AML-193 (cell line): Measurements from ENCODE around the gene HTR4.
"Not testable (repeated sequence)": the region's sequence is repeated elsewhere in the genome, so short reads cannot be mapped to it uniquely, and the experiment has no call there.

Experiments used
- DNase-seq, 2 experiments: peaks; one replicate each; lab custom pipeline; 2025; lab: John Stamatoyannopoulos, UW

HTR4 gene

GRCh38 chr5:148532969-148533670 is 121.2 kb downstream of the HTR4 start:
- no peak for DNase-seq

GRCh38 chr5:148529450-148529849 is 124.9 kb downstream of the HTR4 start:
- not testable (repeated sequence) for DNase-seq

GRCh38 chr5:148524721-148525120 is 129.6 kb downstream of the HTR4 start:
- no peak for DNase-seq

GRCh38 chr5:148523139-148523538 is 131.2 kb downstream of the HTR4 start:
- no peak for DNase-seq

GRCh38 chr5:148515460-148515859 is 138.9 kb downstream of the HTR4 start:
- no peak for DNase-seq

- no peak for DNase-seq
These were observed 140.0 kb downstream of the HTR4 start for GRCh38 chr5:148514344-148514743.

- no peak for DNase-seq
These were observed 141.8 kb downstream of the HTR4 start for GRCh38 chr5:148512498-148512897.

GRCh38 chr5:148511810-148512347 is 142.4 kb downstream of the HTR4 start:
- DNase-seq = no peak

- DNase-seq = no peak
These were observed 144.4 kb downstream of the HTR4 start for GRCh38 chr5:148509893-148510292.

GRCh38 chr5:148507648-148508047 is 146.7 kb downstream of the HTR4 start:
- no peak for DNase-seq

- DNase-seq = no peak
These were observed 154.9 kb downstream of the HTR4 start for GRCh38 chr5:148499452-148499851.

GRCh38 chr5:148497757-148498156 is 156.6 kb downstream of the HTR4 start:
- no peak for DNase-seq

GRCh38 chr5:148492351-148492750 is 162.0 kb downstream of the HTR4 start:
- no peak for DNase-seq

GRCh38 chr5:148491793-148492184 is 162.5 kb downstream of the HTR4 start:
- DNase-seq = no peak

GRCh38 chr5:148491015-148491792 is 163.1 kb downstream of the HTR4 start:
- DNase-seq = peak; percentile 1 to 6

- no peak for DNase-seq
These were observed 165.6 kb downstream of the HTR4 start for GRCh38 chr5:148488757-148489156.

GRCh38 chr5:148486456-148486855 is 167.9 kb downstream of the HTR4 start:
- no peak for DNase-seq

GRCh38 chr5:148484651-148485050 is 169.7 kb downstream of the HTR4 start:
- DNase-seq = no peak

- no peak for DNase-seq
These were observed 170.6 kb downstream of the HTR4 start for GRCh38 chr5:148483750-148484149.

- DNase-seq = peak; percentile 13 to 38
These were observed 171.4 kb downstream of the HTR4 start for GRCh38 chr5:148482697-148483462.

- no peak for DNase-seq
These were observed 172.1 kb downstream of the HTR4 start for GRCh38 chr5:148482196-148482595.

- DNase-seq = no peak
These were observed 176.9 kb downstream of the HTR4 start for GRCh38 chr5:148477429-148477828.
